Right atrium auricular region (tissue), 2 donors: ENCODE measurements around the gene TSPAN3. TPM values are rescaled to one million over a fixed set of nuclear protein-coding genes. Genes with fewer than 3 reads are reported as not detected.

Experiments
- DNase-seq: peaks from one replicate; pipeline ENCODE4 v3.0.0-alpha.2; 2019; ENCODE audit warnings: low spot score
- H3K27ac ChIP-seq, 2 donors: fragments of 200-600 bp; sonication (generic); 1 replicate in 1 of 2; 2 replicates in 1 of 2; pipeline ENCODE4 v1.5.1; 2016 to 2019
- H3K27me3 ChIP-seq, 2 donors: fragments of 200-600 bp; sonication (generic); one replicate each; pipeline versions ENCODE4 v1.5.1 to v1.6.0; 2017 to 2019
- H3K36me3 ChIP-seq: fragments of 200-600 bp; sonication (generic); one replicate; pipeline ENCODE4 v1.5.1; 2016
- H3K4me1 ChIP-seq, 2 donors: fragments of 200-600 bp; sonication (generic); one replicate each; pipeline versions ENCODE4 v1.5.1 to v1.6.0; 2017 to 2019
- H3K4me3 ChIP-seq, 2 donors: fragments of 200-600 bp; sonication (generic); 1 replicate in 1 of 2; 2 replicates in 1 of 2; pipeline ENCODE4 v1.5.1; 2017 to 2019; ENCODE audit warnings: mild to moderate bottlenecking in 1 of 2, moderate library complexity in 1 of 2
- H3K9me3 ChIP-seq, 2 donors: fragments of 200-600 bp; sonication (generic); one replicate each; pipeline ENCODE4 v1.5.1; 2019
- CTCF ChIP-seq, 2 donors: fragments of 200-600 bp; sonication (generic); IDR thresholded peaks; one replicate each; pipeline ENCODE4 v1.5.1; 2019; ENCODE audit warnings: antibody characterized with exemption in 2 of 2
- total RNA-seq, 2 donors: library from RNA; depleted of rRNA; stranded (reverse); fragments of >200 nt; gene quantifications; one replicate each; pipeline ENCODE4 v1.1.0, GENCODE V29; 2016

The TSPAN3 gene
- 100 to 1,000 TPM; 191 to 361 TPM for total RNA-seq

- no peaks in the 10 kb centered on the region for H3K36me3 ChIP-seq
- no peaks in the 10 kb centered on the region for H3K9me3 ChIP-seq
- TF ChIP-seq CTCF (IDR thresholded peaks at IDR 0.05): no peak
- H3K27ac ChIP-seq: peak within 1 kb of the TSS; percentile 89 to 91
- no peaks in the 10 kb centered on the region for H3K27me3 ChIP-seq
- peaks cover 0 to 32% of the 10 kb centered on the region in 2 donors for H3K4me1 ChIP-seq
- H3K4me3 ChIP-seq: peak within 1 kb of the TSS; percentile 83 to 85
- peak; percentile 93 for DNase-seq
These were observed at the start of gene TSPAN3 for GRCh38 chr15:77070495-77071304. Gene TSPAN3, minus strand, starts transcription at chr15:77071109. Its CDS starts 155 bp downstream, at chr15:77070954.

GRCh38 chr15:77120576-77120975 is 49.7 kb upstream of the TSPAN3 start:
- no peak for DNase-seq
- TF ChIP-seq CTCF (IDR thresholded peaks at IDR 0.05): no peak
- no peak overlapping the region for H3K4me3 ChIP-seq
- no peaks in the 10 kb centered on the region for H3K9me3 ChIP-seq
- H3K36me3 ChIP-seq: no peaks in the 10 kb centered on the region
- no peaks in the 10 kb centered on the region for H3K27me3 ChIP-seq
- peaks cover 0 to 23% of the 10 kb centered on the region in 2 donors for H3K4me1 ChIP-seq
- no peak overlapping the region for H3K27ac ChIP-seq

GRCh38 chr15:77119446-77119845 is 48.5 kb upstream of the TSPAN3 start:
- no peak for DNase-seq
- H3K27ac ChIP-seq: no peak overlapping the region
- peaks cover 0 to 23% of the 10 kb centered on the region in 2 donors for H3K4me1 ChIP-seq
- H3K36me3 ChIP-seq: peaks cover 6% of the 10 kb centered on the region
- no peak overlapping the region for H3K4me3 ChIP-seq
- no peak for TF ChIP-seq CTCF (IDR thresholded peaks at IDR 0.05)
- H3K27me3 ChIP-seq: no peaks in the 10 kb centered on the region
- H3K9me3 ChIP-seq: no peaks in the 10 kb centered on the region

GRCh38 chr15:77118882-77119321 is 48.0 kb upstream of the TSPAN3 start:
- peaks cover 0 to 22% of the 10 kb centered on the region in 2 donors for H3K4me1 ChIP-seq
- peak; percentile 16 to 85 for TF ChIP-seq CTCF (IDR thresholded peaks at IDR 0.05)
- H3K27ac ChIP-seq: no peak overlapping the region
- no peak overlapping the region for H3K4me3 ChIP-seq
- no peak for DNase-seq
- no peaks in the 10 kb centered on the region for H3K9me3 ChIP-seq
- H3K27me3 ChIP-seq: no peaks in the 10 kb centered on the region
- peaks cover 12% of the 10 kb centered on the region for H3K36me3 ChIP-seq

GRCh38 chr15:77115179-77115578 is 44.3 kb upstream of the TSPAN3 start:
- no peak overlapping the region for H3K27ac ChIP-seq
- no peaks in the 10 kb centered on the region for H3K9me3 ChIP-seq
- DNase-seq: no peak
- no peak overlapping the region for H3K4me3 ChIP-seq
- peaks cover 15% of the 10 kb centered on the region for H3K36me3 ChIP-seq
- H3K4me1 ChIP-seq: peaks cover 0 to 26% of the 10 kb centered on the region in 2 donors
- no peak for TF ChIP-seq CTCF (IDR thresholded peaks at IDR 0.05)
- no peaks in the 10 kb centered on the region for H3K27me3 ChIP-seq
